Measurements from ENCODE around the gene AGO3. TPM values are rescaled to one million over a fixed set of nuclear protein-coding genes. Genes with fewer than 3 reads are reported as not detected.

AGO3 gene
- total and polyA plus RNA-seq, 4 experiments from 2014 or later = 11.2 to 47.3 (median 29.5) TPM

DNA sequence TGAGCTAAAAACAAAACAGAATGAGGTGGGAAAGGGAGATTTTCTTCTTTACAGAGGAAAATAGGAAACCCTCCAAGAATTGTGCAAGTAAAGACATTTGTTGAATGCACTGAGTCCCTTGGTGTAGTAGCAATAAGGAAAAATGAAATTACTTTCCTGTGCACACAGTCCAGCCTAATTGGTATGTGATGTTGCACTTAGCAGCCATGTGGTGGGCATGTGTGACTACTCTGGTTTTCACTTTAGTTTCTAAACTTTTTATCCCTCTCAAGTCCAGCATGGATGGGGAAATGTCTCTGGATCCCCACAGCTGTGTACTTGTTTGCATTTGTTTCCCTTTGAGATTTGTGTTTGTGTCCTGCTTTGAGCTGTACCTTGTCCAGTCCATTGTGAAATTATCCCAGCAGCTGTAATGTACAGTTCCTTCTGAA lies 7.1 kb upstream of the AGO3 start:
- no peak overlapping the region for H3K27ac ChIP-seq (ENCODE audit: low read depth, low read length)
- ChIA-PET CTCF (ENCODE audit: partially characterized antibody) (interaction anchor here (1.5 kb wide), 1 partner anchor 41 kb away, joined by 5 read pairs; the partner anchor contains the start of gene AGO1), POLR2A (ENCODE audit: partially characterized antibody) (no interaction called here)
- no peak overlapping the region for H3K27ac Mint-ChIP-seq
- no peaks in the 10 kb centered on the region for H3K9me3 Mint-ChIP-seq
- no peak overlapping the region for H3K4me3 Mint-ChIP-seq
- H3K27me3 Mint-ChIP-seq = no peaks in the 10 kb centered on the region
- no peaks in the 10 kb centered on the region for H3K4me1 ChIP-seq (ENCODE audit: insufficient read depth, low read length)
- H3K4me1 Mint-ChIP-seq = no peaks in the 10 kb centered on the region
- no peaks in the 10 kb centered on the region for H3K27me3 ChIP-seq (ENCODE audit: insufficient read depth, low read length)
- no peak overlapping the region for H3K4me3 ChIP-seq (ENCODE audit: low read length in 2 of 2)
- intact Hi-C loops (cut with micrococcal nuclease) = no loop called here
- no peak for DNase-seq
- H3K36me3 ChIP-seq (ENCODE audit: insufficient read depth, low read length) = peaks cover 18% of the 10 kb centered on the region
- H3K36me3 Mint-ChIP-seq = peaks cover 22 to 23% of the 10 kb centered on the region in 2 donors
- no peaks in the 10 kb centered on the region for H3K9me3 ChIP-seq (ENCODE audit: control insufficient read depth in 1 of 2, low read length in 2 of 2)

DNA sequence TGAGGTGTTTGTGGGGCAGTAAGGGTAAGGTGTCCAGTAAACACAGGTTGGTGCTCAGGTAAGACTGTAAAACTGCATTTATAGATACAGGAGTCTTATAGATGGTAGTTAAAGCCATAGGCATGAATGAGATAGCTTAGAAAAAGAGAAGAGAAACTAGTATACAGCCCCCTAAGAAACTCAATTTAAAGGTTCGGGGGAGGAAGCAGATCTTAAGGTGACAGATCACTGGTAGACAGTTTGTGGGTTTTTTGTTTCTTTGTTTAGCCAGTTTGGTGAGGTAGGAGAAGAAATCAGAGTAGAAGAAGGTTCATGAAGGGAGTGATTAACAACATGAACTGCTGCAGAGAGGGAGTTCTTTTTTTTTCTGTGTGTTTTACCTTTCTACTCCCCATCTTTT lies 6.1 kb upstream of the AGO3 start:
- Histone ChIP-seq H3K4me1 (ENCODE audit: insufficient read depth, low read length) (peaks cover 2% of the 10 kb centered on the region), H3K4me3 (ENCODE audit: low read length in 2 of 2) (no peak overlapping the region), H3K9me3 (ENCODE audit: control insufficient read depth in 1 of 2, low read length in 2 of 2) (no peaks in the 10 kb centered on the region), H3K36me3 (ENCODE audit: insufficient read depth, low read length) (peaks cover 8% of the 10 kb centered on the region), H3K27ac (ENCODE audit: low read depth, low read length) (no peak overlapping the region), H3K27me3 (ENCODE audit: insufficient read depth, low read length) (no peaks in the 10 kb centered on the region)
- H3K36me3 Mint-ChIP-seq = peaks cover 11 to 17% of the 10 kb centered on the region in 2 donors
- peak overlapping the region in 2 of 7 donors; percentile 24 to 43 for H3K27ac Mint-ChIP-seq
- no peaks in the 10 kb centered on the region for H3K27me3 Mint-ChIP-seq
- peaks cover 0 to 1% (median under 1%) of the 10 kb centered on the region in 4 donors for H3K4me1 Mint-ChIP-seq
- intact Hi-C loops (cut with micrococcal nuclease) = no loop called here
- ChIA-PET POLR2A (ENCODE audit: partially characterized antibody) (no interaction called here), CTCF (ENCODE audit: partially characterized antibody) (interaction anchor here (1.5 kb wide), 1 partner anchor 42 kb away, joined by 5 read pairs; the partner anchor contains the start of gene AGO1)
- no peak for DNase-seq
- no peaks in the 10 kb centered on the region for H3K9me3 Mint-ChIP-seq
- H3K4me3 Mint-ChIP-seq = no peak overlapping the region

DNA sequence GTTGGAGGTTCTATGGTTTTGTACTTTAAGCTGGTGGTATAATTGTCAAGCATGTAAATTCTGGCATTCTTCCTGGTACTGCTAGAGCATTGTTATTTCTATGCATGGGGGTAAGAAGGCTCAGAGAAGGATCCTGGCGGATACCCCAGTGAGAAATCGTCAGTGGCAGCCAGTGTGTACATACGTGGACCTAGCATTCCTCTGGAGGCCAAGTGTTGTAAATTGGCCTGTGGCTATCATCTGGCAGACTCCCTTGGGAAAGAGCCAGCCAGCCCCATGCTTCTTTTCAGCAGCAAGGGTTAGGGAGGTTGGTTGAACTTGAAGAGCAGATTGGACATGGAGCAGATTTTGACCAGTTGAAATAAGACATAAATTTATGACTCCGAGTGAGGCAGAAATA lies 5.2 kb upstream of the AGO3 start:
- Mint-ChIP-seq H3K36me3 (peaks cover 8 to 13% of the 10 kb centered on the region in 2 donors), H3K27me3 (no peaks in the 10 kb centered on the region), H3K9me3 (no peaks in the 10 kb centered on the region), H3K4me1 (peaks cover 3 to 7% (median 5%) of the 10 kb centered on the region in 4 donors), H3K27ac (peak overlapping the region in 2 of 7 donors; percentile 4 to 9), H3K4me3 (no peak overlapping the region)
- no peaks in the 10 kb centered on the region for H3K36me3 ChIP-seq (ENCODE audit: insufficient read depth, low read length)
- no peak overlapping the region for H3K27ac ChIP-seq (ENCODE audit: low read depth, low read length)
- H3K9me3 ChIP-seq (ENCODE audit: control insufficient read depth in 1 of 2, low read length in 2 of 2) = no peaks in the 10 kb centered on the region
- no peak for DNase-seq
- no peak overlapping the region for H3K4me3 ChIP-seq (ENCODE audit: low read length in 2 of 2)
- no peaks in the 10 kb centered on the region for H3K27me3 ChIP-seq (ENCODE audit: insufficient read depth, low read length)
- H3K4me1 ChIP-seq (ENCODE audit: insufficient read depth, low read length) = peaks cover 7% of the 10 kb centered on the region
- ChIA-PET CTCF (ENCODE audit: partially characterized antibody) (no interaction called here), POLR2A (ENCODE audit: partially characterized antibody) (no interaction called here)
- intact Hi-C loops (cut with micrococcal nuclease) = no loop called here

DNA sequence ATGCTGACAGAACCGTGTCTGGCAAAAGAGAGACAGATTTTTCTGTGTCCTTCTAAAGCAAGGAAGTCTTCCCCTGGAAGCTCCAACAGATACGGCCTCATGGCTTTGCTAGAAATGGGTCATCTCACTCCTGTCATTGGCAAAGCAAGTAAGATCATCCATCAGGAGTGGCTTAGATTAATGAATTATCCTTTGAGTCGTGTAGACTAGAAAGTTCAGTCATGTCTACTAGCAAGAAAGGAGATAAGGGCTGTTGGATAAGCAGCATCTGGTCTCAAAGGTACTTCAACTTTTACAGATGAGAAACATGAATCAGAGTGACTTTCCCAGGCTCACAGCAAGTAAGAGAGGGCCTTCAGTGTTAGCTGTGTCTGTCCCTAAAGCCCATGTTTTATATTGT lies 3.4 kb upstream of the AGO3 start:
- H3K36me3 Mint-ChIP-seq = peaks cover under 1 to 9% of the 10 kb centered on the region in 2 donors
- CTCF ChIA-PET (ENCODE audit: partially characterized antibody) = no interaction called here

DNA sequence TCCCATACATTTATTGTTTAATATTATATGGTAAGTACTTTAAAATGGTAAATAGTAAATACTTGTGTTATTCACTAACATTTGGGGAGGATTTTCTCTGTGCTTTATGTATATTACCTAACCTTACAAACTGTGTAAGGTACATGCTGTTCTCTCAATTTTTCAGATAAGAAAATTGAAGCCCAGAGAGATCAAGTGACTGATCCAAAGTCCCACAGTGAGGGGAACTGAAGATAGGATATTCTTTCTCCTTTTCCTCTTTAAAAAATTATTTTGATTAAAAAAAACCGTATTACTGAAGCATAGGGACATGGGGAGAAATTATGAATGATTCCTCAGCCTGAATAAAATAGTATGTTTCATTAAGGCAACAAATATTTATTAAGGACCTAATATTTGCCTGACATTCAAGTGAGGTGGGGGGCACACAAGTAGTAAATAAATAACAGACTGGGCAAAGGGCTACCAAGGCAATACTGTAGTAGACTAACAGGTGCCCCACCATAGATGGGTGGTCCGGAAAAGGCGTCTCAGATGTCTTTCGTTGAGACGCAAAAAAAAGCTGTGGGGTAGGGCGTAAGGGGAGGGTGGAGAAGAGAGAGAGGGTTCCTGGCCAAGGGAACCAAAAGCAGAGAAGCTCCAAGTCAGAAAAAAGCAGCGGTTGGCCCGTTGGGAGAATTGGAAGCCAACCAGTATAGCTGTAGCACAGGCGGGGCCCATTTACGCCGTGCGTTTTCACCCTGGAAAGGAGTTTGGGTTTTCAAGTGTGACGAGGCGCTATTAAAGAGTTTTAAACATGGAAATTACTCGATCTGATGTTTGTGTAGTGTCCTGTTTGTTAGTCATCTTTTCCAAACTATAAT lies 944 bp upstream of the AGO3 start:
- Mint-ChIP-seq H3K27ac (peak overlapping the region; percentile 95 to 99 (median 98)), H3K4me1 (peaks cover 22 to 37% (median 28%) of the 10 kb centered on the region in 4 donors), H3K27me3 (no peaks in the 10 kb centered on the region), H3K36me3 (peaks cover 0 to 9% of the 10 kb centered on the region in 2 donors), H3K9me3 (no peaks in the 10 kb centered on the region), H3K4me3 (peak overlapping the region; percentile 91 to 97 (median 94))
- Histone ChIP-seq H3K27ac (ENCODE audit: low read depth, low read length) (peak overlapping the region; percentile 92), H3K36me3 (ENCODE audit: insufficient read depth, low read length) (no peaks in the 10 kb centered on the region), H3K9me3 (ENCODE audit: control insufficient read depth in 1 of 2, low read length in 2 of 2) (no peaks in the 10 kb centered on the region), H3K27me3 (ENCODE audit: insufficient read depth, low read length) (no peaks in the 10 kb centered on the region), H3K4me1 (ENCODE audit: insufficient read depth, low read length) (peaks cover 25% of the 10 kb centered on the region), H3K4me3 (ENCODE audit: low read length in 2 of 2) (peak overlapping the region; percentile 61 to 72)
- DNase-seq = peak in 4 of 5 donors; percentile 34 to 69 (median 41)
- POLR2A ChIA-PET (ENCODE audit: partially characterized antibody) = interaction anchor here (0.6 to 2.0 kb wide), 16 partner anchors 8 to 662 kb away, joined by 3 to 21 read pairs (median 4); partner anchors contain the start of genes AGO1, KIAA0319L, MRPS15 and NCDN
- intact Hi-C loops (cut with micrococcal nuclease) = loop anchor here (2.0 to 10.0 kb wide), 6 partner anchors 123 to 735 kb away; partner anchors contain the start of genes ADPRS, AGO4, MRPS15 and SFPQ
- CTCF ChIA-PET (ENCODE audit: partially characterized antibody) = interaction anchor here (1.0 kb wide), 1 partner anchor 48 kb away, joined by 3 read pairs; no protein-coding TSS in a partner anchor

More for the DNA sequence above, 3.4 kb upstream of the AGO3 start:
- Mint-ChIP-seq H3K27ac (peak overlapping the region in 3 of 7 donors; percentile 19 to 41 (median 38)), H3K27me3 (no peaks in the 10 kb centered on the region), H3K4me1 (peaks cover 12 to 22% (median 15%) of the 10 kb centered on the region in 4 donors), H3K4me3 (no peak overlapping the region), H3K9me3 (no peaks in the 10 kb centered on the region)
- H3K27me3 ChIP-seq (ENCODE audit: insufficient read depth, low read length) = no peaks in the 10 kb centered on the region
- peaks cover 16% of the 10 kb centered on the region for H3K4me1 ChIP-seq (ENCODE audit: insufficient read depth, low read length)
- no peaks in the 10 kb centered on the region for H3K36me3 ChIP-seq (ENCODE audit: insufficient read depth, low read length)
- no peak overlapping the region for H3K4me3 ChIP-seq (ENCODE audit: low read length in 2 of 2)
- no peak overlapping the region for H3K27ac ChIP-seq (ENCODE audit: low read depth, low read length)
- intact Hi-C loops (cut with micrococcal nuclease) = no loop called here
- no peak for DNase-seq
- POLR2A ChIA-PET (ENCODE audit: partially characterized antibody) = no interaction called here
- no peaks in the 10 kb centered on the region for H3K9me3 ChIP-seq (ENCODE audit: control insufficient read depth in 1 of 2, low read length in 2 of 2)

DNA sequence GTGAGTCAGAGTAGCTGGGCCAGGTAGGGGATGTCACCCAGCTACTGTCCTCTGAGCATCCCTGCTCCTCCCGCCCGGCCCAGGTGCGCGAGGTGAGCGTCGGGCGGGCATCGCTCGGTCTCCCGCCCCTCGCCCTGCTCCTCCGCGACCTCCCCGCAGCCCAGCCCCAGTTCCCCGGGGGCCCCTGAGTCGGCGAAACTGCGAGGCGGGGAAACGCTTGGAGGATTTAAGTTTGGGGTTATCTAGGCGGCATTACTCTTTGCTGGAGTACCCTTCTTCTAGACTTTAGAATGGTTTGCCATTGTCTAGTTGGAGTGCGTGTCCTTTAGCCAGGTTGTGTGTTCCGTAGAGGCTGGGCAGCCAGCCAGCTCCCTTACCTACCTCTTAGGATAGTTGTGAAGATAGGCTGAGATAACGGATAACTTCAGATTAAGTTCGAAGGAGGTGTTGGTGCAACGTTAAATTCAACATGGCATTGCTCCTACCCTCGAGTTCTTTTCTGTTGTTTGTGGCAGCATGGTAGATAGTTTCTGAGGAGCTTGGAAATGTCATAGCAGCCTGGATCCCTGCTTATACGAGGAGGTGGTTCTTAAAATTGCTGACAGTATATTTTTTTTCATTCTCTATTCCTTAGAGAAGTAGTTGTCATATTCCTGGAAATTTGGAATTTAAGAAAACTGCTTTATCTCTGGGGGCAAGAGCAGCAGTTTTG lies 697 bp downstream of the AGO3 start:
- Mint-ChIP-seq H3K27me3 (no peaks in the 10 kb centered on the region), H3K4me3 (peak overlapping the region; percentile 92 to 96 (median 93)), H3K36me3 (peaks cover 0 to 9% of the 10 kb centered on the region in 2 donors), H3K4me1 (peaks cover 22 to 44% (median 28%) of the 10 kb centered on the region in 4 donors), H3K9me3 (no peaks in the 10 kb centered on the region), H3K27ac (peak overlapping the region; percentile 93 to 98 (median 96))
- ChIA-PET CTCF (ENCODE audit: partially characterized antibody) (interaction anchor here (1.0 to 1.3 kb wide), 2 partner anchors 48 to 49 kb away, joined by 3 to 5 read pairs; partner anchors contain the start of gene AGO1), POLR2A (ENCODE audit: partially characterized antibody) (interaction anchor here (0.8 to 2.0 kb wide), 21 partner anchors 10 to 738 kb away, joined by 3 to 21 read pairs (median 4); partner anchors contain the start of genes AGO1, CLSPN, KIAA0319L and MRPS15)
- Histone ChIP-seq H3K36me3 (ENCODE audit: insufficient read depth, low read length) (no peaks in the 10 kb centered on the region), H3K27me3 (ENCODE audit: insufficient read depth, low read length) (no peaks in the 10 kb centered on the region), H3K27ac (ENCODE audit: low read depth, low read length) (peak overlapping the region; percentile 92), H3K4me1 (ENCODE audit: insufficient read depth, low read length) (peaks cover 32% of the 10 kb centered on the region), H3K4me3 (ENCODE audit: low read length in 2 of 2) (peak overlapping the region; percentile 71 to 72), H3K9me3 (ENCODE audit: control insufficient read depth in 1 of 2, low read length in 2 of 2) (no peaks in the 10 kb centered on the region)
- intact Hi-C loops (cut with micrococcal nuclease) = loop anchor here (1.0 to 10.0 kb wide), 7 partner anchors 48 to 737 kb away; partner anchors contain the start of genes ADPRS, AGO1, AGO4 and MRPS15
- peak in 1 of 5 donors; percentile 57 for DNase-seq
